HT-29 (cell line): ENCODE data around the gene NLGN4X. TPM values are rescaled to one million over a fixed set of nuclear protein-coding genes. Genes with fewer than 3 reads are reported as not detected.
"Not testable (repeated sequence)": the region's sequence is repeated elsewhere in the genome, so short reads cannot be mapped to it uniquely, and the experiment has no call there.

ENCODE experiments used
- DNase-seq: peaks from one replicate; pipeline ENCODE4 v3.0.0-alpha.2; 2015; ENCODE audit warnings: low spot score
- total RNA-seq: library from RNA; depleted of rRNA; stranded (reverse); fragments of >200 nt; shearing (Covaris generic); gene quantifications from 2 replicates; pipeline ENCODE4 v1.2.3, GENCODE V29; 2014

The NLGN4X gene
- total RNA-seq, 1 experiment from 2014 or later, result not detected

DNA sequence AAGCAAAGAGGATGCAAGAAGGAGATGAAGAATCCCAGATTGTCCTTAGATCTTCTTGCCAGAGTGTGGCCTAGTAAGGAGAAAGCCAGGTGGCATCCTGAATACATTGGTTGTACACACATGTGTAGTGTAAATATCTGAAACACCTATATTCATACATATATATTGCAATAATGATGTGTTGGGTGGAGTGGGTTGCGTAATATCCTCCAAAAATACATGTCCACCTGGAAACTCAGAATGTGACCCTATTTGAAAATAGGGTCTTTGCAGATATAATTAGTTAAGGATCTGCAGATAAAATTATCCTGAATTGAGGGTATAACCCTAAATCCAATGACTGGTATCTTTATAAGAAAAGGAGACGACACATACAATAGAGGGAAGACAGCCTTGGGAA is 216.3 kb downstream of the NLGN4X start:
- DNase-seq, result no peak

DNA sequence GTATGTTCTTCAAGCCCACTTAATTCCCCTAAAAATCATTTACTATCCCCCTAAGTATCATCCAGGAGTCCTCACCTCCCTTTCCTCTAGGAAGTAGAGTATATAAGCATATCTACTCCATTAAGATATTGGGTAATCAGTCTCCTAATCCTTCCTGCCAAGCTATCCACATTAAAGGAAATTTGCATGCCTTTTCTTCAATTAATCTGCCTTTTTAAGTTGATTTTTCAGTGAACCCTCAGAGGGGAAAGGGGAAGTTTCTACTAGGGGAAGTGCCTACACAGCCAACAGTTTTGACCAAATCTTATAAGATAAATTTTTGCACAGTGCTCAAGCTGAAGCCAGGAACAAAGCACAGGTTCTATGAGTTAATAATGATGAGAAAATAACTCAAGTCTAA is 222.8 kb downstream of the NLGN4X start:
- DNase-seq, result no peak

DNA sequence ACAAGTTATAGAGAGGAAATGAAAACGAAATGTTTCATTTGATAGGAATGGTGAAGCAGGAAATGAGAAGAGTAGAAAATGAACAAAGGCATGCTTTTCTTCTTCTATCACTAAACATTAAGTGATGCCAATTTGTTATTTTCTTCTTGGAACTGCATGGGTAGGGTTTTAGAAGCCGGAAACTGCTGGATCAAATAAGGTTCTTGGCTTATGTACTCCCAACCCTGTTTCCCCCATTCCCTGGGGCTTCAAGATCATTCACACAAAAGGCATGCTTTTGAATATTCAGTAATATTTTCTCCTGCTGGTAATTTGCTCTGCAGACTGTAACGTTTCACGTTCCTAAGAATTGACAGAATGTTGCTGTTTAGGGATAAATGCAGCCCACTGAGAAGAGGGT is 224.1 kb downstream of the NLGN4X start:
- no peak for DNase-seq

DNA sequence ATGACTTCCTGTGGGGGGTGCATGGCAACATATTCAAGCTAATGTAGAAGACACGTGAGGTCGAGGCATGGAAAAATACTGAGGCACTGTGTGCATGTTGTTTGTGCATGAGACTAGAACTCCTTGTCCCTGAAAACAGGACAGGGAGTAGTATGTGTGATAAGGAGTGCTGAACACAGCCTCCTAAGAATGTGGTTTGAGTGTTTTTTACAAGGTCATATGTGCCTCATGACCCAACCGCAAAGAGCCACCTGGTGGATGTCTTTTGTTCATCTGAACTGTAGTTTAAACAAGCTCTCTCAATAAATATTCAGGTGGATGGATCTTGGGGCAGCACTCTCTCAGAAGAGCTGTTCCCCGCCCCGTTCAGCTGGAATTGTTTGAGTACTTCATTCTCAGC is 226.6 kb downstream of the NLGN4X start:
- peak; percentile 12 for DNase-seq

DNA sequence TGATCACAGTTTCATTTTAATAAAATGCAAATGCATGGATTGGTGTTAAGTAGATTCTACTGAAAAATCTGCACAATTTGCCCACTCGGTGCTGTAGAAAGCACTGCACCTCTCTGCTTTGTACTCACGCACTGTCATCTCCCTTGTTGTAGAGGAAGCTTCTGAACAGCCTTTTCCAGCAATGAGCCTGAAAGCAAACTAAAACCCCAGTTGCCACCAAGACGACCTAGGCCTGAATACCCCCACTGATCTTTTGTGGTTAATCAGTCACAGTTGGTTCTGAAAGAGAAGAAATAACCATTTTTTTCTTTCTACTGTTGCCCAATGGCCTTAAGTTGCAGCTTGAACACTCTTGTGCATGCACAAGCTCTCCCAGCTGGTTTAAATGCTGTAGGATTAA is 229.8 kb downstream of the NLGN4X start:
- no peak for DNase-seq

DNA sequence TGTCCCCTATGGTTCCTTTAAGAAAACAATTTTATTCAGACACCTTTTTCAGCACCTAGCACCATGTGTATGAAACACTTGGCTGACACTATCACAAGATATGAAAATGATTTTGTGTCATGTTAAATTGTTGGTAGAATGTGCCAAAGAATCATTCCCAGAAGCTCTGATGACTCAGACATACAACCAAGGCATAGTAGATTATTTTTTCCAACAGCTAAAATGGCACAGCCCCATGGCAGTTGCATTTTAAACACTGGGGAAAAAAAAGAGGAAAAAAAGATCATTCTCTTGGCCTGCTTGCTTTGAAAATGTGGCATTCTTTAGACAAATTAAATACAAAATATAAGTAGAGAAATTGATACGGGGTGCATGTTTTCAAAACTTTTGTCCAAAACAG is 230.2 kb downstream of the NLGN4X start:
- no peak for DNase-seq

DNA sequence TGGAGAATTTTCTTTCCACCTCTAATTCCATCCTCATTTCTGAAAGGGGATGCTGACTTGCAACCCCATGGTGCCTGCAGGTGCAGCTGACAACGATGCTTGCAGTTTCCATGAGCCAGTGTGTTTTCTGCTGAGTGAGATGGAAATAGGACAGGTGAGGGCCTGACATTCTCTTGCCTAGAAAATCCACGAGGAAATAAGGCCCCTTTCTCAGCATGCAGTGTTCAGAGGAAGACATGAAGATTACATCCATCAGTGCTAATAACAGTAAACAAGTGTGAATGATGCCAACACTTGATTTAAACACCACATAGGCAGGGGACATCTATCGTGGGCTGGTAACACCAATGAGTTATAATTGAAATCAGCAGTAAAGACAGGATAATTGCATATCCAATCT is 237.3 kb downstream of the NLGN4X start:
- DNase-seq, result no peak

DNA sequence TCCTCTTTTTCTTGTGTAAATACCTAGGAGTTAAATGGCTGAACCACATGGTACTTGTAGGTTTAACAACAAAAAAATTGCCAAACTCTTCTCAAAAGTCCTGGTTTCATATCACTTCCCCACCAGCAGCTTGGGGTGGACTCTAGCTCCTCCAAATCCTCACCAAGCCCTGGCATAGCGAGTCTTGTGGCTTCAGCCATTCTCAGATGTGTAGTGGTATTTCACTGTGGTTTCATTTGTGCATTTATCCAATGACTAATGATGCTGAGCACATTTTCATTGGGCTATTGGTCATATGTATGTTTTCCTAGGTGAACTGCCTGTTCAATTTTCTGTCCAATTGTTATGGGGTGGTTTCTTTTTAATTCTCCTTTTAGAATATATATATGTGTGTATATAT is 249.3 kb downstream of the NLGN4X start:
- DNase-seq, result no peak

DNA sequence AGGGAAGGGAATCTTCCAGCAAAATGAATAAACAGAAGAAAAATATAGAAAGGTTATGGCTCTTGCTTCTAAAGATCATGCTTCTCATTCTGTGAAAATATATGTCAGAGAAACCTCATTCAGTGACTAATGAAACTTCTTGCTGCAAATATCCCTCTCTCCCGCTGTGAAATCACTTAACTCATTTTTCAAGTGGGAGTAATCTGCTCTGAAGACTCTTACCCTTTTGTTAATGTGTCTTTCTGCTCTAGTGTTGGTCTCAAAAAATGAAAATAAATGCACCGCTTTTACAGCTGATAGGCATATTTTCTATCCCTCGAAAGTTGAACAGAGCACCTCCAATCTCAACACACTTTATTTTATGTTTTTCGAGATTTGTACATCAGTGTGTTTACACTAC is 252.3 kb downstream of the NLGN4X start:
- DNase-seq, result no peak

DNA sequence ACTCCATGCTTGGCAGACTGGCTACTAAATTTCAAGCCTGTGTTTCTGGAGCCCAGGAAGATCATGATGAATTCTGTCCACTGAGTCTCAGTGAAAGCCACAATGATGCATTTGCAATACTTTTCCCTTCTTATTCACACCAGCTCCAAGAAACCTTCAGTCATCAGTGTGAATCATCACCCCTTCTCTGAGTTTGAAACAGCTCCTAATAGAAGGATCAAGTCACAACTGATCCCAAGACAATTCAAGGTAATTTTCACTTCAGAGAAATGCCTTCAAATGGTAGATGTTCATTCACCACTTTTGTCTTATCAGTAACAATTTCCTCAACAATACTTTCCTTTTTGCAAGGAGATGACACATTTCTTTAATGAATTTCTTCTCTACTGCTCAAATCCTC is 257.4 kb downstream of the NLGN4X start:
- DNase-seq, result no peak

DNA sequence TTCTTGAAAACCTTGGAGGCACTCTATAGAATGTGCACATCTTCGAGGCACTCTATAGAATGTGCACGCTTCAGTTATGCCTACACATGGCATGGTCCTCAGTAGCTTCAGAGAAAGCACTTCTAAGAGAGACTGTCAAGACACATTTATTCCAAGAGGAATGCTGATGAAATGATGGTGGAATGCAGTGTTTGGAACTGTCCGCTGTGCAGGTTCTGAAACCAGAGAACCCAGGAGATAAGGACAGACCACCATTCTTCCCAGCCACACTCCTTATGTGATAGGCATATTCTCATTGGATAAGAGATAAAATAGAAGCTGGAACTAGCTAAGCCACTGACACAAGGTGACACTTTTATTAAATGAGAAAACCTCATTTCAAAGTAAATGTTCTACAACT is 263.3 kb downstream of the NLGN4X start:
- no peak for DNase-seq

DNA sequence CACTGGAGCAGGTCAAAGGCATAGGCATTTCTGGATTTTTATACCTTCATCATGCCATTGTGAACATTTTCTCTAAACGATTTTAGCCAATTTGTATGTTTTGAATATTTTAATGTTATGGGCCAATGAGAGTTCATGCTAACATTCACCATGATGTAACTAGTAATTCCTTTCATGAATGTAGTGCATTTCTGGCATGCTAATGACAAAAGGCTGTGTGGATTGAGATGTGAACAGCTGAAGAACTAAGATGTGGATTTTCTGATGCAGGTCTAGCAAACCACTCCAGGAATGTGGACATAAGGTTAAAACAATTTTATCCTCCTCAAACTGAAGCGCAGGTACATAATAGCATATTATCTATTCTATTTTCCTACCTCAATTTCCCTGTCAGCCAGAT is 269.4 kb downstream of the NLGN4X start:
- no peak for DNase-seq

DNA sequence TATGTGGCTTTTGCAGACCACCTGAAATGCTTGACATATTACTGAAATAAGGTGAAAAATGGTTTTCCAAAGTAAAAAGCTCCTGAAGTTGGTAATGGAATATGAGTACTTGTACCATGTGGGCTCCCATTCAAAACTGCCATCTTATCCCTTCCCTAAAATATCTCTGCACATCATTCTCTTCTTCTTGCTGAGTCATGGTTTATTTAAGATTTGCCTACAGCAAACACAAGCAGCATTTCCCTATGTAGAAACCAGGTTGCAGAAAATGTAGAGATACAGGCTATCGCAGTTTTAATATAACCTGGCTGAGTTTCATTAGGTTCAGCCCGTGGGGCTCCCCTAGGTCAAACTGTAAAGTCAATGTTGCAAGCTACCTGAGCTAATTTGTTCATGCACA is 270.1 kb downstream of the NLGN4X start:
- no peak for DNase-seq

DNA sequence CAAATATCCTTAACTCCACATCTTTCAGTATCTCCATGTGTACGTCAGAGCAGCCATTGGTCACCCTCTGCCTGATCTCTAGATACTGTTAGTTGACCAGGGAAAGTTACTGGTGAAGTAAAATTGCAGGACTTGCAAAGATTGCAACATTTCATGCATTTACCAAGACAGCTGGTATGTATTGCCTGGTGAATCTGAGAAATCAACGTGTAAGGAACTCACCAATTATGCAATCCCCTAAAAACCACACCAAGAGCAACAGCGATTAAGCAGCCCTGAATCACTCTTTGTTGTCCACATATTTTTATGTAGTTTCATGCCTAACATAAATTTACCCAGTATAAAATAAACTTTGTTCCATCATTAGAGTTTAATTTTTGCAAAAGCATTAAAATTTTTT is 271.2 kb downstream of the NLGN4X start:
- DNase-seq, result no peak

DNA sequence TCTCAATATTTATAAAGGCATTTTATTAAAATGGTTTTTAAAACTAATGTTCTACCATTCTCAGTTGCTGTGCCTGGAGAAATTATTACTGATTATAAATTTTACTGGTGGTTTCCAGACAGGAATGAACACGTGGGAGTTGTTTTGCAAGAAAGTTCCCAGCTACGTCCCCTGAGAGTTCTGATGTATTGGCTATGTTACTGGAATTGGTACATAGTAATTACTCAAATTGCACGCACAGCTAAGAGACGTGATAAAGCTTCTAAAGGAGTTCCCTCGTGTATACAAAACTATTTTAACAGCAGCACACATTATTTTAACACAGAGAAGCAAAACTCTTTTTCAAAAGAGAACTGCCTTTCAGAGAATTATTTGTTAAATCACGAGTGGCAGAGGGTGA is 292.2 kb downstream of the NLGN4X start:
- DNase-seq, result no peak

DNA sequence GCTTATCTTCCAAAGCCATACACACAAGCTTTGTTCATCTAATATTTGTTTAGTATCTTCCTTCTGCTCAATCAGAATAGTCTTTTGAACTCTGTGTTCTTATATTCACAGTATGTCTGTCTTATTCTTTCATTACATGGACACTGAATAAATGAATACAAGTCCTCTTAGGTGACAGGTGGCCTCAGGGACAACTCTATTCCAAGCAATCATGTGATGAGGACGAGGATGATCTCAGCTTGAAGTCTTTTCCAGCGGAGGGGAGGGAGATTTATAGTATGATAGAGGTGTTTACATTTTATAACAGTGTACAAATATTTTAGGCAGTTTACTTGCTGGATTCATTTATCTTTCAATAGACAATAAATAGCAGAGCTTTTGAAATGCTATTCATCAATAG is 300.4 kb downstream of the NLGN4X start:
- DNase-seq, result no peak

DNA sequence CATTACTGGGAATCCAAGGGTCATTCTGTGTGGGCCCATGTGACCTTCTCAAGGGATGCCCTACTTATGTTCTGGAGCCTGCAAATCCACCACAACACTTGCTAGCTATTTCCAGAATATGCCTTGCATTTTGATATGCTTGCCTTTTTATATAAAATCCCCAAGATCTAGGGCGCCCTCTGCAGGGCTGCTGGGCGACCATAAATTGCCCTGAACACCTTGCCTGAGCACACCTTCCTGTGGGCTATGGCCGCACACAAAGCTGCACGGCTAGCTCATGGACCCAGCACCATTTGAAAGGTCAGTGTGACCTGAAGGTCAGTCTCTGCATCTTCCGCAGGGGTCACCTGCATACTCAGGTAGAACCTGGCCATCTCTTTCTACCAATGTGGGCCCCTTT is 311.7 kb downstream of the NLGN4X start:
- peak; percentile 4 for DNase-seq

DNA sequence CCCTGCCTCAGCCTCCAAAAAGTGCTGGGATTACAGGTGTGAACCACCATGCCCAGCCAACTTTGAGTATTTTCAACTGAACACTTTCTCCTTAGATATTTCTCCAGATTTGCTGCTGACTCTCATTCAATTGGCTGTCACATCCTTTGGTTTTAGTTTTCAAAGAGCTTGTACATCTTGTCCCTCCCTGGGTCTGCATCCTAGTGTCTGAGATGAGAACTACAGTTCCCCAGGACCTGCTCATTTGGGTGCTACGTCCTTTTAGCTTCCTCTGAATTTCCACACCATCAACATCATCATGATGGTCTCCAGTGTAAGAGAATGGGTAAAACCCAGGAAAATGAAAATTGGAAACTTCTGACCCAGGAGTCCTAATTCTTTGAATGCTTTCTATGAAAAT is 312.9 kb downstream of the NLGN4X start:
- no peak for DNase-seq

DNA sequence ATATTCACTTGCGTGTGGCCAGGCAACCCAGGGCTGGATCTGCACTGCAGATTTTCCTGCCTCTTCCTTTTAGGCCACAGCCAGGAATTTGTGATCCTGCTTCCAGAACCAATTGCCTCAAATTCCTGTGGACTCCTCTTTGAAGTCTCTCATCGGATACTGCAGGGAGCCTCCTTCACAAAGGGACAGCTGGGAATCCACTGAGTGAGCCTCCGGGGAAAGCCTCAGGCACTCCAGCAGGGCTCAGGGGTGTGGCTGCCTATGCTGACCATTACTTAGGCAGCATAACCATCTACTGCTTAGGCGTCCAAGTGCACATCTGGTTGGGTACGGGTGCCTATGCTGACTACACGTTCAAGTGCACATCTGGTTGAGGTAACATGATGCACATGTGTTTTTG is 321.5 kb downstream of the NLGN4X start:
- DNase-seq, result no peak

DNA sequence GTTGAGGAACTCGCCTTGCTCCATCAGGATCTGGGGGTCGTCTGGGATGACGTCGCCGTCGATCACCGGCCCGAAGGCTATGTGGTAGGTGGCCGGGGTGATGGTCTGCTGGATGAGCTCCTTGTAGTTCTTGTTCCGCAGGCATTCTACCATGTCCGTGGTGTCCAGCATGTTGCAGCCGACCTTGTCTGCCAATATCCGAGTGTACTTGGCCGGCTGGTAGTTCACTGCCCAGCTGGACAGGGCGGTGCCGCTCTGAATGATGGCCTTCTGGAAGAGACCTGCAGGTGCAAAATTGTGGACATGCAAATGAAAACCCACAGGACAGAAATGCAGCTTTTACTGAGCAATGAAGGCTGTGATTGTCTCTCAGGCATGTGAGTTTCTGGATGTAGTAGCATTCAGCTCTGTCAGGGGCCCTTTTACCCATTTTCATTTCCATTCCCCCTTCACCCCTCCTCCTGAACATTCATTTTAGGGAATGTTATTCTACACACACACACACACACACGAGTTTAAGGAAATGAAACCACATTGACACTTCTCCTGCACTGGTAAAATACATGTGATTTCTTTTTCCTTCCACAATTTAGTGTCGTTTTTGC is 325.0 kb downstream of the NLGN4X start:
- DNase-seq, result not testable (repeated sequence)

DNA sequence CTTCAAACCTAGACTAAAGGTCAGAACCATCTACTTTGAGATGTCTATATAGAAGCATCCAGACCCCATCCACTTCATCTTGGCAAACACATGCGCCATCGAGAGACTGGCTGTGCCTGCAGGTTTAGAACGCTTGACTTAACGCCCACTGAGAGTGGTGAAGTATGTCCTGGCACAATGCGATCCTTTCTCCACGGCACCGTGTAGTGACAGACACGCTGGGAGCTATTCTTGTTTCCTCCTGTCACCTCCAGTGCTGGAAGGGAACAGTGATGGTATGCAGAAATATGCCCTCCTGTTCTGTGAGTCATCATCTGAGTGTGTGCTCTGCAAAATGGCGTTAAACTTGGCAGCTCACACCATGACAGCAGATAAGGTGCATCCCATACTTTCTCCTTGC is 330.2 kb downstream of the NLGN4X start:
- no peak for DNase-seq

DNA sequence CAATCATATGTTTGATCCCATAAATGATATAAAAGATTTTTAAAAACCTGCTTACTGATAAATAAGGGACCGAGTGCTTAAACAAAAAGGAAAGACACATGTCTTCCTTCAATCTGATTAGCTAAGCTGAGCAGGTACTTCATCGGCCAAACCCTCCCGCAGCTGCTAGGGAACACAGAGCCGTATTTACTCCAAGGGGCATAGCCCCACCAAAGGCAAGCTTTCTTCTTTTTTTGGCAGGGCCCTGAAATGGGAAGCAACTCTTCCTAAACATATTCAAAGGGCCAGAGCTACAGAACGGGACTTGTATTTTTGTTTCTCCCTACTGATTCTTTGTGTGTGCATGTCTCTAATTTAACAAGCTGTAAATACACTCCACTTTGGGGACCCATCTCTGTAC is 337.3 kb downstream of the NLGN4X start:
- DNase-seq, result no peak

DNA sequence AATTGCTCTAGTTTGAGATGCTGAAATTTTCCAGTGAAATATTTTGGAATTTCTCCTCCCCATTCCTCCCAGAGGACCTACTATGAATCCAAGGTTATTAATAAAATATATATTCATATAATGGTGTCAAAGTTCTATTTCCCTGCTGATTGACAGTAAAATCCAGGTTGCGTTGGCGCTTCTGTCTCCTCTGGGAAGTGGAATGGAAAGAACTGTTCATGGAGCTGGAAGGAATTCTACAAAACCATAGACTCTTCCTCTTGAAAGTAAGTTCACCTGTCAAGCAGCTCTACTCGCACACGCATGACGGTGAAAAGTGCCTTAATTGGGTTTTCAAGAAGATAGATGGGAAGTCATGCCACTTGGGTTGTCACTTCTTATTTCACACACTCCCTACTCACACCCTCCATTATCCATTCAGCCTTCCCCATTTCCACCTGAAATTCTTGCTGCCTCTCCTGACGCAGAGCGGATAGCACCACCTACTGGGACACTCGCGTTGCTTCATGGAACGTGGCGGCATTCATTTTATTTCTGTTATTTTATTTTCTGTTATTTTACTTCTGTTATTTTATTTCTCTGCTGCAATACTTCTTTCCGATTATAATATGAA is 351.6 kb downstream of the NLGN4X start:
- DNase-seq, result peak; percentile 46

DNA sequence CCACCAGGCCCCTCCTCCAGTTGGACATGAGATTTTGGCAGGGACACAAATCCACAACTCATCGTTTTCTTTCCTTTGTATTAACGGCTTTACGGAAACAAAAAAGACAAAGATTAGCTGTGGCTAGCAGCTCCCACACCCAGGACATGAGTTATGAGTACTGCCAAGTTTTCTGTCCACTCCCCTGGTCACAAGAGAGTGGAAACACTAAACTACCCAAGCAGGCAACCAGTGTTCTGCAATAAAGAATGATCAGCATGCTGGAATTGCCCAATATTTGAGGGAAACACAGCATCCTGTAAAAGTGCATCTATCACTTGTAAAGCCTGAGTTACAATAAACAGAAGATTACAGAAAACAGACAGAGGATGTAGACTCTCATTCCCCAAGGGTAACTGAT is 358.4 kb downstream of the NLGN4X start:
- DNase-seq, result no peak
